ENCODE measurements around the gene TBCD. TPM values are rescaled to one million over a fixed set of nuclear protein-coding genes. Genes with fewer than 3 reads are reported as not detected.

TBCD gene
- total and polyA plus RNA-seq, 9 of the 15 experiments (the other 6 are each of a cell fraction or from before 2014, with no cell fraction given) = 8.9 to 98.5 (median 28.0) TPM

DNA sequence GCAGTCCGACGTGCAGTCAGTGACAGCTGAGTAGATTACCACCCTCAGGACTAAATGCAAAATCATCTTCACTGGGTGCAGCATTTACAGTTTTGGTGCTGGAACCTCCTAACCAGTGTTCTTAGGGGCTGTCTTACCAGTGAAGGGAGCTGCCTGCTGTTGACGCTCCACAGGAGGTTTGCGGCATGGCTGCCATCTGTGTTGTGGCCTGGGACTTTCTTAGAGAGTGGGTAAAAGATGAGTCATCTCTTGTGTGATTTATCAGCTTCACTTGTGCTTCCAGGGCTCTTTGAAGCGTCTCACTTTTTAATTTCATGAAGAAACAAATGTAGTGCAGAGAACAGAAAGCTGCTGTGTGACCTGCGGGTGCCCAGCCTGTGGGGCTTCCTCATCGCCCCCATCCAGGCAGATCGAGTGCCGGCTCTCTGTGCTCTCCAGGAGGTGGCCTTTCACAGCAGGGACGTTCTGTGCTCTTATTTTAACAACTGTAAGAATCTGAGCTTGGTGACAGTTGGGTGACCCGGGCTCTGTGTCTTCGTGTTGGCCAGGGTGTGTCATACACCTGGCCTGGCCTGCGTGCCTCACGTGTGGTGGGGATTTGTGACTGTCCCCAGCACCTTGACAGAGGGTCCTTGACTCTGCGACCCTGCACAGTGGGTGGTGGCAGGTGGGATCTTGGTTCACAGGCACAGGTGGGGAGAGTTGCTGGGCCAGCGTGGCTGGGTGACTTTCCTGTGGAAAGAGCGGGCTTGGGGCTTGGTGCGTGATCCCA is 112.3 kb downstream of the TBCD start (continued):
- 0 out of 2 replicates have a peak, but pooled peaks have one; percentile 25 for TF ChIP-seq RNF2 (IDR thresholded peaks at IDR 0.05)
- no peak for TF ChIP-seq ZNF511 (CRISPR knock-in tag; IDR thresholded peaks at IDR 0.05)
- no peak for TF ChIP-seq POLR2H (tag; IDR thresholded peaks at IDR 0.05; ENCODE audit: low read depth)
- no peak for TF ChIP-seq RHOXF2B (CRISPR knock-in tag; conservative IDR thresholded peaks at IDR 0.05)
- TF ChIP-seq, protein P1, sequence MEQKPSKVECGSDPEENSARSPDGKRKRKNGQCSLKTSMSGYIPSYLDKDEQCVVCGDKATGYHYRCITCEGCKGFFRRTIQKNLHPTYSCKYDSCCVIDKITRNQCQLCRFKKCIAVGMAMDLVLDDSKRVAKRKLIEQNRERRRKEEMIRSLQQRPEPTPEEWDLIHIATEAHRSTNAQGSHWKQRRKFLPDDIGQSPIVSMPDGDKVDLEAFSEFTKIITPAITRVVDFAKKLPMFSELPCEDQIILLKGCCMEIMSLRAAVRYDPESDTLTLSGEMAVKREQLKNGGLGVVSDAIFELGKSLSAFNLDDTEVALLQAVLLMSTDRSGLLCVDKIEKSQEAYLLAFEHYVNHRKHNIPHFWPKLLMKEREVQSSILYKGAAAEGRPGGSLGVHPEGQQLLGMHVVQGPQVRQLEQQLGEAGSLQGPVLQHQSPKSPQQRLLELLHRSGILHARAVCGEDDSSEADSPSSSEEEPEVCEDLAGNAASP (IDR thresholded peaks at IDR 0.05) = no peak
- peak; percentile 33 for TF ChIP-seq FOS (IDR thresholded peaks at IDR 0.05; ENCODE audit: extremely low read depth, insufficient read length)
- TF ChIP-seq THRAP3 (IDR thresholded peaks at IDR 0.05; ENCODE audit: borderline replicate concordance) = no peak
- TF ChIP-seq HMG20B (CRISPR knock-in tag; IDR thresholded peaks at IDR 0.05) = no peak
- TF ChIP-seq ARID1B (IDR thresholded peaks at IDR 0.05) = peak; percentile 66
- no peak for TF ChIP-seq STAT5A (IDR thresholded peaks at IDR 0.05; ENCODE audit: borderline replicate concordance, low read length)
- no peak for TF ChIP-seq CCNT2 (IDR thresholded peaks at IDR 0.05; ENCODE audit: borderline replicate concordance, extremely low read depth, insufficient read length, low read depth, low read length)
- TF ChIP-seq POLR2A (conservative IDR thresholded peaks at IDR 0.05) = no peak
- no peak for TF ChIP-seq SPI1 (IDR thresholded peaks at IDR 0.05; ENCODE audit: borderline replicate concordance, low read depth, low read length)
- TF ChIP-seq BRD4 (IDR thresholded peaks at IDR 0.05) = no peak
- no peak for TF ChIP-seq HMGN3 (IDR thresholded peaks at IDR 0.05; ENCODE audit: borderline replicate concordance, extremely low read depth, insufficient read length, low read depth, low read length)
- TF ChIP-seq MED1 (CRISPR knock-in tag; IDR thresholded peaks at IDR 0.05; ENCODE audit: borderline replicate concordance) = no peak
- TF ChIP-seq LCOR (CRISPR knock-in tag; IDR thresholded peaks at IDR 0.05) = no peak
